HEK293 (cell line): ENCODE results near the gene ADSS1.
A peak's percentile ranks its signal among the peaks of the same experiment; 100 is the strongest.

Experiments used
- CTCF ChIA-PET: fragments of 350-600 bp; formaldehyde crosslinking; extraction: SDS; loops from one replicate; lab custom pipeline; 2021; ENCODE audit warnings: antibody characterized with exemption; lab: Yijun Ruan, JAX
- POLR2A ChIA-PET: fragments of 300-600 bp; formaldehyde crosslinking; extraction: SDS; loops from one replicate; lab custom pipeline; 2020; ENCODE audit warnings: antibody characterized with exemption, inconsistent platforms; lab: Yijun Ruan, JAX
- H3K27ac ChIP-seq: fragments of 200-500 bp; sonication (Bioruptor generic); 2 replicates; pipeline ENCODE4 v1.5.1; 2014; ENCODE audit warnings: low read depth, low read length, control low read depth, inconsistent platforms; ENCODE audit errors: extremely low read depth
- H3K36me3 ChIP-seq, 2 experiments: fragments of 200-500 bp in 1 of 2; sonication (Bioruptor generic) in 1 of 2; 1 replicate in 1 of 2; 2 replicates in 1 of 2; pipeline ENCODE4 v1.5.1; 2014 to 2017; ENCODE audit warnings: inconsistent platforms in 2 of 2, low read length in 2 of 2; ENCODE audit not compliant: control insufficient read depth in 2 of 2, insufficient read depth in 1 of 2
- H3K4me1 ChIP-seq: fragments of 200-500 bp; sonication (Bioruptor generic); 2 replicates; pipeline ENCODE4 v1.5.1; 2014; ENCODE audit warnings: mild to moderate bottlenecking, low read length, inconsistent platforms; ENCODE audit not compliant: control insufficient read depth, insufficient read depth
- H3K4me3 ChIP-seq: 2 replicates; pipeline ENCODE4 v1.5.1; 2011; ENCODE audit warnings: low read depth, mild to moderate bottlenecking, control low read depth, low read length, moderate library complexity
- H3K9me3 ChIP-seq: fragments of 200-500 bp; sonication (Bioruptor generic); 2 replicates; pipeline ENCODE4 v1.5.1; 2014; ENCODE audit warnings: low read depth, low read length, inconsistent platforms; ENCODE audit not compliant: control insufficient read depth, insufficient read depth
- BCL11A ChIP-seq: fragments of 450-650 bp; formaldehyde crosslinking; IDR thresholded peaks from 2 replicates; pipeline ENCODE4 v1.5.1; 2016; ENCODE audit warnings: low read depth, missing biosample characterization, missing genetic modification characterization
- PRDM1 ChIP-seq: fragments of 450-650 bp; formaldehyde crosslinking; IDR thresholded peaks from 2 replicates; pipeline ENCODE4; 2016; ENCODE audit warnings: missing biosample characterization, missing genetic modification characterization
- ZFHX2 ChIP-seq: fragments of 450-650 bp; formaldehyde crosslinking; conservative IDR thresholded peaks from 2 replicates; pipeline ENCODE4 v1.5.1; 2016; ENCODE audit warnings: missing biosample characterization, missing genetic modification characterization
- ZFP3 ChIP-seq: fragments of 450-650 bp; formaldehyde crosslinking; IDR thresholded peaks from 2 replicates; pipeline ENCODE4 v1.5.1; 2016; ENCODE audit warnings: low read depth, missing biosample characterization, missing genetic modification characterization
- ZIC2 ChIP-seq: fragments of 450-650 bp; formaldehyde crosslinking; IDR thresholded peaks from 2 replicates; pipeline ENCODE4 v1.5.1; 2016; ENCODE audit warnings: missing biosample characterization, missing genetic modification characterization
- ZNF174 ChIP-seq: fragments of 450-650 bp; formaldehyde crosslinking; IDR thresholded peaks from 2 replicates; pipeline ENCODE4 v1.5.0; 2017; ENCODE audit warnings: missing biosample characterization, mild to moderate bottlenecking, missing genetic modification characterization
- ZNF19 ChIP-seq: fragments of 450-650 bp; formaldehyde crosslinking; IDR thresholded peaks from 2 replicates; pipeline ENCODE4; 2016; ENCODE audit warnings: missing biosample characterization, missing genetic modification characterization, low read depth
- ZNF202 ChIP-seq: fragments of 450-650 bp; formaldehyde crosslinking; IDR thresholded peaks from 2 replicates; pipeline ENCODE4 v1.5.1; 2016; ENCODE audit warnings: missing biosample characterization, missing genetic modification characterization, borderline replicate concordance
- ZNF394 ChIP-seq: fragments of 450-650 bp; formaldehyde crosslinking; IDR thresholded peaks from 2 replicates; pipeline ENCODE4 v1.5.1; 2016; ENCODE audit warnings: missing biosample characterization, missing genetic modification characterization, mild to moderate bottlenecking, moderate library complexity, borderline replicate concordance
- ZNF629 ChIP-seq: fragments of 450-650 bp; formaldehyde crosslinking; IDR thresholded peaks from 2 replicates; pipeline ENCODE4 v1.5.1; 2017; ENCODE audit warnings: missing biosample characterization, missing genetic modification characterization
- ZNF785 ChIP-seq: fragments of 450-650 bp; formaldehyde crosslinking; IDR thresholded peaks from 2 replicates; pipeline ENCODE4 v1.5.1; 2016; ENCODE audit warnings: missing biosample characterization, missing genetic modification characterization
- ZXDB ChIP-seq: fragments of 450-650 bp; formaldehyde crosslinking; IDR thresholded peaks from 2 replicates; pipeline ENCODE4 v1.5.1; 2016; ENCODE audit warnings: missing biosample characterization, missing genetic modification characterization
- TF ChIP-seq, protein P1 (sequence below): fragments of 450-650 bp; IDR thresholded peaks from 2 replicates; pipeline ENCODE4 v1.5.1; 2018; ENCODE audit warnings: missing biosample characterization, missing genetic modification characterization
- TF ChIP-seq, protein P2 (sequence below): fragments of 450-650 bp; formaldehyde crosslinking; IDR thresholded peaks from 2 replicates; pipeline ENCODE4 v1.5.1; 2016; ENCODE audit warnings: missing biosample characterization, missing genetic modification characterization
- TF ChIP-seq, protein P3 (sequence below): fragments of 450-650 bp; formaldehyde crosslinking; IDR thresholded peaks from 2 replicates; pipeline ENCODE4 v1.5.1; 2016; ENCODE audit warnings: missing biosample characterization, missing genetic modification characterization
- TF ChIP-seq, protein P4 (sequence below): fragments of 450-650 bp; formaldehyde crosslinking; IDR thresholded peaks from 2 replicates; pipeline ENCODE4 v1.5.1; 2016; ENCODE audit warnings: missing biosample characterization, missing genetic modification characterization
- TF ChIP-seq, protein P5 (sequence below): fragments of 450-650 bp; formaldehyde crosslinking; IDR thresholded peaks from 2 replicates; pipeline ENCODE4 v1.5.1; 2016; ENCODE audit warnings: missing biosample characterization, missing genetic modification characterization
- TF ChIP-seq, protein P6 (sequence below): fragments of 450-650 bp; formaldehyde crosslinking; IDR thresholded peaks from 2 replicates; pipeline ENCODE4 v1.5.1; 2016; ENCODE audit warnings: missing biosample characterization, missing genetic modification characterization, borderline replicate concordance

The ADSS1 gene

DNA sequence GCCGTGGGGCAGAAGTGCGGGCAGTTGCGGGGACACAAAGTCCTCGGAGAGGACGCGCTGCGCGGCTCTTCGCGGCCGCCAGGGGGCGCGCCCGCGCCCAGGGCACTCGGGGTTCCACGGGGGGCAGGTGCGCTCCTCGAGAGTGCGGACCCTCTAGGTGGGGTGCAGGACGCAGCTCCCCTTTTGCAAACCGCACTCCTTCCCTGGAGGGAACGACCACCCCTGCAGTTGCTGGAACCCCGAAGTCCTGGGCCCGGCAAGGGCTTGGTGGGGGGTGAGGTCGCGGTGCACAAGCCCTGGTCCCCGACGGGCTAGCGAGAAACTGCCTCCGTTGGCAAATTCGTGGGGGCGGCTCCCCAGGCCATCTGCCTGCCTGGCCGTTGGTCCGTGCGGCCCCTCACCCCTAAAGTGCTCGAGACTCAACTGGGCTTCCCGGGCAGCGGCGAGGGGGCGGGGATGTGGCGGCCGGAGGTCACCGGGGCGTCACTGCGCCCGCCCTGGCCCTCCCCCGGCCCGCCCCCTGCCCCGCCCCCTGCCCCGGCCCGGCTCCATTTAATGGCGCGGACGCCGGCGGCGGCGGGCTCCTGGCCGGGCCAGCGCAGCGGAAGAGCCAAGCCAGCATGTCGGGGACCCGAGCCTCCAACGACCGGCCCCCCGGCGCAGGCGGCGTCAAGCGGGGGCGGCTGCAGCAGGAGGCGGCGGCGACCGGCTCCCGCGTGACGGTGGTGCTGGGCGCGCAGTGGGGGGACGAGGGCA, at the start of gene ADSS1 (continued):
- TF ChIP-seq PRDM1 (tag by site-specific recombination): no peak
- TF ChIP-seq ZNF202 (tag by site-specific recombination): no peak
- TF ChIP-seq ZXDB: peak; percentile 65
- TF ChIP-seq, protein P1, sequence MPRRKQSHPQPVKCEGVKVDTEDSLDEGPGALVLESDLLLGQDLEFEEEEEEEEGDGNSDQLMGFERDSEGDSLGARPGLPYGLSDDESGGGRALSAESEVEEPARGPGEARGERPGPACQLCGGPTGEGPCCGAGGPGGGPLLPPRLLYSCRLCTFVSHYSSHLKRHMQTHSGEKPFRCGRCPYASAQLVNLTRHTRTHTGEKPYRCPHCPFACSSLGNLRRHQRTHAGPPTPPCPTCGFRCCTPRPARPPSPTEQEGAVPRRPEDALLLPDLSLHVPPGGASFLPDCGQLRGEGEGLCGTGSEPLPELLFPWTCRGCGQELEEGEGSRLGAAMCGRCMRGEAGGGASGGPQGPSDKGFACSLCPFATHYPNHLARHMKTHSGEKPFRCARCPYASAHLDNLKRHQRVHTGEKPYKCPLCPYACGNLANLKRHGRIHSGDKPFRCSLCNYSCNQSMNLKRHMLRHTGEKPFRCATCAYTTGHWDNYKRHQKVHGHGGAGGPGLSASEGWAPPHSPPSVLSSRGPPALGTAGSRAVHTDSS (tag by site-specific recombination): no peak

DNA sequence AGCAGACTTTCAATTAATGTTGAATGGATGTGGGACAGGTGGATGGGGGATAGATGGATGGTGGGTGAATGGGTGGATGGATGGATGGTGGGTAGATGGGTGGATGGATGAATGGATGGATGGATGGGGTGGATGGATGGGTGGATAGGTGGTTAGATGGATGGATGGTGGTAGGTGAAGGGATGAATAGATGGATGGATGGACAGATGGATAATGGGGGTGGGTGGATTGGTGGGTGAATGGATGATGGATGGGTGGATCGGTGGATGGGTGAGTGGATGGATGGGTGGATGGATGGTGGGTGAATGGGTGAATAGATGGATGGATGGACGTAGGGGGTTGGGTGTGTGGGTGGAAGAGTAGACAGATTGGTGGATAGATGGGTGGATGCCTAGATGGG, 48.6 kb upstream of the ADSS1 start:
- Histone ChIP-seq H3K4me3 (no peak overlapping the region), H3K9me3 (no peaks in the 10 kb centered on the region), H3K36me3 (no peaks in the 10 kb centered on the region), H3K4me1 (peaks cover 8% of the 10 kb centered on the region; the same call in 1 of the 2 replicates), H3K27ac (no peak overlapping the region)
- CTCF ChIA-PET: interaction anchor here (0.6 kb wide), 1 partner anchor 1627 kb away, joined by 3 read pairs; no protein-coding TSS in a partner anchor
- POLR2A ChIA-PET: no interaction called here
- no peak; the same call in 1 of the 2 replicates for TF ChIP-seq BCL11A (tag by site-specific recombination)
- TF ChIP-seq ZFP3 (tag by site-specific recombination): no peak
- no peak for TF ChIP-seq ZIC2
- TF ChIP-seq ZFHX2 (tag by site-specific recombination): peak; percentile 89
- TF ChIP-seq ZNF394 (tag by site-specific recombination): no peak
- TF ChIP-seq ZNF785 (tag by site-specific recombination): no peak
- TF ChIP-seq ZNF629 (tag by site-specific recombination): no peak
- TF ChIP-seq, protein P2, sequence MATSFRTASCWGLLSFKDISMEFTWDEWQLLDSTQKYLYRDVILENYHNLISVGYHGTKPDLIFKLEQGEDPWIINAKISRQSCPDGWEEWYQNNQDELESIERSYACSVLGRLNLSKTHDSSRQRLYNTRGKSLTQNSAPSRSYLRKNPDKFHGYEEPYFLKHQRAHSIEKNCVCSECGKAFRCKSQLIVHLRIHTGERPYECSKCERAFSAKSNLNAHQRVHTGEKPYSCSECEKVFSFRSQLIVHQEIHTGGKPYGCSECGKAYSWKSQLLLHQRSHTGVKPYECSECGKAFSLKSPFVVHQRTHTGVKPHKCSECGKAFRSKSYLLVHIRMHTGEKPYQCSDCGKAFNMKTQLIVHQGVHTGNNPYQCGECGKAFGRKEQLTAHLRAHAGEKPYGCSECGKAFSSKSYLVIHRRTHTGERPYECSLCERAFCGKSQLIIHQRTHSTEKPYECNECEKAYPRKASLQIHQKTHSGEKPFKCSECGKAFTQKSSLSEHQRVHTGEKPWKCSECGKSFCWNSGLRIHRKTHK (tag by site-specific recombination): peak; percentile 15; the same call in 1 of the 2 replicates
- no peak for TF ChIP-seq ZNF19
- TF ChIP-seq, protein P3, sequence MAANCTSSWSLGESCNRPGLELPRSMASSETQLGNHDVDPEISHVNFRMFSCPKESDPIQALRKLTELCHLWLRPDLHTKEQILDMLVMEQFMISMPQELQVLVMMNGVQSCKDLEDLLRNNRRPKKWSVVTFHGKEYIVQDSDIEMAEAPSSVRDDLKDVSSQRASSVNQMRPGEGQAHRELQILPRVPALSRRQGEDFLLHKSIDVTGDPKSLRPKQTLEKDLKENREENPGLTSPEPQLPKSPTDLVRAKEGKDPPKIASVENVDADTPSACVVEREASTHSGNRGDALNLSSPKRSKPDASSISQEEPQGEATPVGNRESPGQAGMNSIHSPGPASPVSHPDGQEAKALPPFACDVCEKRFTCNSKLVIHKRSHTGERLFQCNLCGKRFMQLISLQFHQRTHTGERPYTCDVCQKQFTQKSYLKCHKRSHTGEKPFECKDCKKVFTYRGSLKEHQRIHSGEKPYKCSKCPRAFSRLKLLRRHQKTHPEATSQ (tag by site-specific recombination): no peak
- TF ChIP-seq ZNF174: no peak
- TF ChIP-seq, protein P4, sequence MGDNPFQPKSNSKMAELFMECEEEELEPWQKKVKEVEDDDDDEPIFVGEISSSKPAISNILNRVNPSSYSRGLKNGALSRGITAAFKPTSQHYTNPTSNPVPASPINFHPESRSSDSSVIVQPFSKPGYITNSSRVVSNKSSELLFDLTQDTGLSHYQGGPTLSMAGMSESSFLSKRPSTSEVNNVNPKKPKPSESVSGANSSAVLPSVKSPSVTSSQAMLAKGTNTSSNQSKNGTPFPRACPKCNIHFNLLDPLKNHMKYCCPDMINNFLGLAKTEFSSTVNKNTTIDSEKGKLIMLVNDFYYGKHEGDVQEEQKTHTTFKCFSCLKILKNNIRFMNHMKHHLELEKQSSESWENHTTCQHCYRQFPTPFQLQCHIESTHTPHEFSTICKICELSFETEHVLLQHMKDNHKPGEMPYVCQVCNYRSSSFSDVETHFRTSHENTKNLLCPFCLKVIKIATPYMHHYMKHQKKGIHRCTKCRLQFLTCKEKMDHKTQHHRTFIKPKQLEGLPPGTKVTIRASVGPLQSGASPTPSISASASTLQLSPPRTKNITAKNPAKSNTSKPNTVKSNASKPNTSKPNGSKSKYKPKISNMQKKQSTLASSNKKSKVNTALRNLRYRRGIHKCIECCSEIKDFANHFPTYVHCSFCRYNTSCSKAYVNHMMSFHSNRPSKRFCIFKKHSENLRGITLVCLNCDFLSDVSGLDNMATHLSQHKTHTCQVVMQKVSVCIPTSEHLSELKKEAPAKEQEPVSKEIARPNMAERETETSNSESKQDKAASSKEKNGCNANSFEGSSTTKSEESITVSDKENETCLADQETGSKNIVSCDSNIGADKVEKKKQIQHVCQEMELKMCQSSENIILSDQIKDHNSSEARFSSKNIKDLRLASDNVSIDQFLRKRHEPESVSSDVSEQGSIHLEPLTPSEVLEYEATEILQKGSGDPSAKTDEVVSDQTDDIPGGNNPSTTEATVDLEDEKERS: no peak
- TF ChIP-seq, protein P1 (tag by site-specific recombination): no peak
- TF ChIP-seq, protein P5, sequence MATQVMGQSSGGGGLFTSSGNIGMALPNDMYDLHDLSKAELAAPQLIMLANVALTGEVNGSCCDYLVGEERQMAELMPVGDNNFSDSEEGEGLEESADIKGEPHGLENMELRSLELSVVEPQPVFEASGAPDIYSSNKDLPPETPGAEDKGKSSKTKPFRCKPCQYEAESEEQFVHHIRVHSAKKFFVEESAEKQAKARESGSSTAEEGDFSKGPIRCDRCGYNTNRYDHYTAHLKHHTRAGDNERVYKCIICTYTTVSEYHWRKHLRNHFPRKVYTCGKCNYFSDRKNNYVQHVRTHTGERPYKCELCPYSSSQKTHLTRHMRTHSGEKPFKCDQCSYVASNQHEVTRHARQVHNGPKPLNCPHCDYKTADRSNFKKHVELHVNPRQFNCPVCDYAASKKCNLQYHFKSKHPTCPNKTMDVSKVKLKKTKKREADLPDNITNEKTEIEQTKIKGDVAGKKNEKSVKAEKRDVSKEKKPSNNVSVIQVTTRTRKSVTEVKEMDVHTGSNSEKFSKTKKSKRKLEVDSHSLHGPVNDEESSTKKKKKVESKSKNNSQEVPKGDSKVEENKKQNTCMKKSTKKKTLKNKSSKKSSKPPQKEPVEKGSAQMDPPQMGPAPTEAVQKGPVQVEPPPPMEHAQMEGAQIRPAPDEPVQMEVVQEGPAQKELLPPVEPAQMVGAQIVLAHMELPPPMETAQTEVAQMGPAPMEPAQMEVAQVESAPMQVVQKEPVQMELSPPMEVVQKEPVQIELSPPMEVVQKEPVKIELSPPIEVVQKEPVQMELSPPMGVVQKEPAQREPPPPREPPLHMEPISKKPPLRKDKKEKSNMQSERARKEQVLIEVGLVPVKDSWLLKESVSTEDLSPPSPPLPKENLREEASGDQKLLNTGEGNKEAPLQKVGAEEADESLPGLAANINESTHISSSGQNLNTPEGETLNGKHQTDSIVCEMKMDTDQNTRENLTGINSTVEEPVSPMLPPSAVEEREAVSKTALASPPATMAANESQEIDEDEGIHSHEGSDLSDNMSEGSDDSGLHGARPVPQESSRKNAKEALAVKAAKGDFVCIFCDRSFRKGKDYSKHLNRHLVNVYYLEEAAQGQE (tag by site-specific recombination): no peak
- TF ChIP-seq, protein P6, sequence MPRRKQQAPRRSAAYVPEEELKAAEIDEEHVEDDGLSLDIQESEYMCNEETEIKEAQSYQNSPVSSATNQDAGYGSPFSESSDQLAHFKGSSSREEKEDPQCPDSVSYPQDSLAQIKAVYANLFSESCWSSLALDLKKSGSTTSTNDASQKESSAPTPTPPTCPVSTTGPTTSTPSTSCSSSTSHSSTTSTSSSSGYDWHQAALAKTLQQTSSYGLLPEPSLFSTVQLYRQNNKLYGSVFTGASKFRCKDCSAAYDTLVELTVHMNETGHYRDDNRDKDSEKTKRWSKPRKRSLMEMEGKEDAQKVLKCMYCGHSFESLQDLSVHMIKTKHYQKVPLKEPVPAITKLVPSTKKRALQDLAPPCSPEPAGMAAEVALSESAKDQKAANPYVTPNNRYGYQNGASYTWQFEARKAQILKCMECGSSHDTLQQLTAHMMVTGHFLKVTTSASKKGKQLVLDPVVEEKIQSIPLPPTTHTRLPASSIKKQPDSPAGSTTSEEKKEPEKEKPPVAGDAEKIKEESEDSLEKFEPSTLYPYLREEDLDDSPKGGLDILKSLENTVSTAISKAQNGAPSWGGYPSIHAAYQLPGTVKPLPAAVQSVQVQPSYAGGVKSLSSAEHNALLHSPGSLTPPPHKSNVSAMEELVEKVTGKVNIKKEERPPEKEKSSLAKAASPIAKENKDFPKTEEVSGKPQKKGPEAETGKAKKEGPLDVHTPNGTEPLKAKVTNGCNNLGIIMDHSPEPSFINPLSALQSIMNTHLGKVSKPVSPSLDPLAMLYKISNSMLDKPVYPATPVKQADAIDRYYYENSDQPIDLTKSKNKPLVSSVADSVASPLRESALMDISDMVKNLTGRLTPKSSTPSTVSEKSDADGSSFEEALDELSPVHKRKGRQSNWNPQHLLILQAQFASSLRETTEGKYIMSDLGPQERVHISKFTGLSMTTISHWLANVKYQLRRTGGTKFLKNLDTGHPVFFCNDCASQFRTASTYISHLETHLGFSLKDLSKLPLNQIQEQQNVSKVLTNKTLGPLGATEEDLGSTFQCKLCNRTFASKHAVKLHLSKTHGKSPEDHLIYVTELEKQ (tag by site-specific recombination): no peak
